ENCODE measurements around the gene BAG5. TPM values are rescaled to one million over a fixed set of nuclear protein-coding genes. Genes with fewer than 3 reads are reported as not detected.

BAG5 gene
- total and polyA plus RNA-seq, 2 experiments from 2014 or later = 25.8 to 28.6 TPM

DNA sequence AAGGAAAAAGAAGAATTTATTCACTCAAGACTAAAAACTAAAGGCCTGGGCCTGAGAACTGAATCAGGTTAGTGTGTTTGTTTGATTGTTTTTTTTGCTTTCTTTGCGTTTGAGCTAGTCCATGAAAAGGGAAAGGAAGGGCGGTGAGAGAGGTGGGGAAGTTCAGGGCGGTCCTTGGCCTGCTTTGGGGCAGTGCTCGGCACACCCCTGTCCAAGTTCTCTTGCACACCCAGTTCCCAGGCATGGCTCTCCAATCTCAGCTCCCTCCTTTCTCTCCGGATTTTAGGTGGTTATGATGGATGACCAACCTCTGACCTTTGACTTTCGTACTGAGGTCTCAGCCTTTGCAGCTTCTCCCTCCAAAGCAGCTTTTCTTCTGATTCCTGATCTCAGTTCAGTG lies 11.6 kb upstream of the BAG5 start:
- Histone ChIP-seq H3K36me3 (ENCODE audit: low read depth) (peaks cover 11% of the 10 kb centered on the region; the same call in 1 of the 2 replicates), H3K9ac (no peak overlapping the region), H3K4me1 (ENCODE audit: insufficient read depth) (peaks cover 13% of the 10 kb centered on the region), H2AFZ (no peak overlapping the region), H3K4me2 (ENCODE audit: unreplicated experiment) (no peak overlapping the region), H3K27me3 (replicated peaks; ENCODE audit: insufficient read depth) (no peaks in the 10 kb centered on the region), H3K9me2 (ENCODE audit: insufficient read depth) (no peaks in the 10 kb centered on the region), H3K9me3 (ENCODE audit: low read depth) (no peaks in the 10 kb centered on the region), H3K79me2 (ENCODE audit: insufficient read depth) (peaks cover 92% of the 10 kb centered on the region), H3K27ac (no peak overlapping the region), H3K4me3 (no peak overlapping the region), H3F3A (ENCODE audit: insufficient read depth) (peaks cover 5% of the 10 kb centered on the region; the same call in 1 of the 2 replicates), H4K20me1 (ENCODE audit: insufficient read depth) (no peaks in the 10 kb centered on the region)
- TF ChIP-seq EZH2phosphoT487 (IDR thresholded peaks at IDR 0.05; ENCODE audit: insufficient read depth, low read depth) (no peak), EZH2 (IDR thresholded peaks at IDR 0.05; ENCODE audit: insufficient read depth, poor library complexity, severe bottlenecking) (no peak)
- in situ Hi-C loops (cut with MboI) = loop anchor here (10.0 kb wide), 1 partner anchor 111 kb away; no protein-coding TSS in a partner anchor
- 56 to 60% methylated on average over 6 of the region's 6 CpGs for WGBS, 2 experiments (ENCODE audit: low coverage in 1 of 2, low lambda C conversion rate in 2 of 2, missing lambda C conversion rate in 2 of 2)
- no peak for DNase-seq

- H4K20me1 ChIP-seq (ENCODE audit: insufficient read depth) = no peaks in the 10 kb centered on the region
- 83 to 86% methylated on average over 11 of the region's 11 CpGs for WGBS, 2 experiments (ENCODE audit: low coverage in 1 of 2, low lambda C conversion rate in 2 of 2, missing lambda C conversion rate in 2 of 2)
- in situ Hi-C loops (cut with MboI) = no loop called here
These were observed 7.0 kb upstream of the BAG5 start for GRCh38 chr14:103569408-103569807.

GRCh38 chr14:103568952-103569351 lies 6.5 kb upstream of the BAG5 start:
- WGBS, 2 experiments (ENCODE audit: low coverage in 1 of 2, low lambda C conversion rate in 2 of 2, missing lambda C conversion rate in 2 of 2) = 81 to 86% methylated on average over 8 of the region's 8 CpGs
- Histone ChIP-seq H3K9me3 (ENCODE audit: low read depth) (no peaks in the 10 kb centered on the region), H3K4me3 (no peak overlapping the region), H3K27me3 (replicated peaks; ENCODE audit: insufficient read depth) (no peaks in the 10 kb centered on the region), H3K9me2 (ENCODE audit: insufficient read depth) (no peaks in the 10 kb centered on the region), H3F3A (ENCODE audit: insufficient read depth) (0 out of 2 replicates have a peak, but pooled peaks cover 5% of the 10 kb centered on the region), H3K9ac (no peak overlapping the region), H3K4me1 (ENCODE audit: insufficient read depth) (peaks cover 4% of the 10 kb centered on the region; the same call in 1 of the 2 replicates), H3K27ac (no peak overlapping the region), H3K36me3 (ENCODE audit: low read depth) (0 out of 2 replicates have a peak, but pooled peaks cover 11% of the 10 kb centered on the region), H2AFZ (no peak overlapping the region), H3K4me2 (ENCODE audit: unreplicated experiment) (no peak overlapping the region), H4K20me1 (ENCODE audit: insufficient read depth) (no peaks in the 10 kb centered on the region), H3K79me2 (ENCODE audit: insufficient read depth) (peaks cover 99% of the 10 kb centered on the region)
- TF ChIP-seq EZH2 (IDR thresholded peaks at IDR 0.05; ENCODE audit: insufficient read depth, poor library complexity, severe bottlenecking) (no peak), EZH2phosphoT487 (IDR thresholded peaks at IDR 0.05; ENCODE audit: insufficient read depth, low read depth) (no peak)
- DNase-seq = no peak
- in situ Hi-C loops (cut with MboI) = no loop called here

More at GRCh38 chr14:103569408-103569807, 7.0 kb upstream of the BAG5 start:
- Histone ChIP-seq H3K27ac (no peak overlapping the region), H3K36me3 (ENCODE audit: low read depth) (0 out of 2 replicates have a peak, but pooled peaks cover 11% of the 10 kb centered on the region), H3K9me2 (ENCODE audit: insufficient read depth) (no peaks in the 10 kb centered on the region), H3K9ac (no peak overlapping the region), H3K9me3 (ENCODE audit: low read depth) (no peaks in the 10 kb centered on the region), H3K79me2 (ENCODE audit: insufficient read depth) (peaks cover 99% of the 10 kb centered on the region), H3K4me1 (ENCODE audit: insufficient read depth) (no peaks in the 10 kb centered on the region), H3F3A (ENCODE audit: insufficient read depth) (0 out of 2 replicates have a peak, but pooled peaks cover 5% of the 10 kb centered on the region), H3K4me2 (ENCODE audit: unreplicated experiment) (no peak overlapping the region), H3K27me3 (replicated peaks; ENCODE audit: insufficient read depth) (no peaks in the 10 kb centered on the region), H2AFZ (no peak overlapping the region), H3K4me3 (no peak overlapping the region)
- TF ChIP-seq EZH2 (IDR thresholded peaks at IDR 0.05; ENCODE audit: insufficient read depth, poor library complexity, severe bottlenecking) (no peak), EZH2phosphoT487 (IDR thresholded peaks at IDR 0.05; ENCODE audit: insufficient read depth, low read depth) (no peak)
- DNase-seq = no peak

- peak overlapping the region; percentile 91 for H3K4me2 ChIP-seq (ENCODE audit: unreplicated experiment)
- H3K36me3 ChIP-seq (ENCODE audit: low read depth) = peaks cover 17% of the 10 kb centered on the region
- whole genome bisulfite sequencing, 2 experiments (ENCODE audit: low coverage in 1 of 2, low lambda C conversion rate in 2 of 2, missing lambda C conversion rate in 2 of 2) = 58 to 61% methylated on average over 21 of the region's 21 CpGs
- peaks cover 18% of the 10 kb centered on the region for H3K4me1 ChIP-seq (ENCODE audit: insufficient read depth)
- in situ Hi-C loops (cut with MboI) = no loop called here
- H3K9me2 ChIP-seq (ENCODE audit: insufficient read depth) = no peaks in the 10 kb centered on the region
- no peaks in the 10 kb centered on the region for H3K9me3 ChIP-seq (ENCODE audit: low read depth)
- peaks cover 28% of the 10 kb centered on the region for H3F3A ChIP-seq (ENCODE audit: insufficient read depth)
- TF ChIP-seq EZH2 (IDR thresholded peaks at IDR 0.05; ENCODE audit: insufficient read depth, poor library complexity, severe bottlenecking) = no peak
- no peak for TF ChIP-seq EZH2phosphoT487 (IDR thresholded peaks at IDR 0.05; ENCODE audit: insufficient read depth, low read depth)
- H3K4me3 ChIP-seq = peak overlapping the region; percentile 89
- no peaks in the 10 kb centered on the region for H4K20me1 ChIP-seq (ENCODE audit: insufficient read depth)
- H3K79me2 ChIP-seq (ENCODE audit: insufficient read depth) = peaks cover 92% of the 10 kb centered on the region
- DNase-seq = no peak
- H2AFZ ChIP-seq = peak overlapping the region; percentile 77; the same call in 1 of the 2 replicates
- H3K27me3 ChIP-seq (replicated peaks; ENCODE audit: insufficient read depth) = no peaks in the 10 kb centered on the region
- no peak overlapping the region for H3K27ac ChIP-seq
- peak overlapping the region; percentile 93 for H3K9ac ChIP-seq
These were observed 1.5 kb upstream of the BAG5 start for GRCh38 chr14:103563844-103564505.
